WTC11 (cell line): ENCODE results near the gene ACSL1. TPM values are rescaled to one million over a fixed set of nuclear protein-coding genes. Genes with fewer than 3 reads are reported as not detected.
A peak's percentile ranks its signal among the peaks of the same experiment; 100 is the strongest.
"Not testable (repeated sequence)": the region's sequence is repeated elsewhere in the genome, so short reads cannot be mapped to it uniquely, and the experiment has no call there.

Experiments used
- ATAC-seq: fragments of 200-7000 bp; cut with Tn5 transposase; 2 replicates; pipeline ENCODE4 v1.10.0; 2021; ENCODE audit warnings: mild to moderate bottlenecking, moderate library complexity
- CTCF ChIA-PET: fragments of 300-600 bp; sonication (Branson Sonifier 250); formaldehyde crosslinking; loops from one replicate; lab custom pipeline; 2021; ENCODE audit warnings: antibody characterized with exemption; lab: Charles Lee
- POLR2A ChIA-PET: fragments of 350-600 bp; sonication (Branson Sonifier 250); formaldehyde crosslinking; loops from one replicate; lab custom pipeline; 2021; ENCODE audit warnings: antibody characterized with exemption; lab: Charles Lee
- DNase-seq: peaks from one replicate; pipeline ENCODE4 v3.0.0; 2021; ENCODE audit warnings: low spot score
- H3K27ac Mint-ChIP-seq: 2 replicates; pipeline ENCODE4 v1.8.0; 2021; ENCODE audit warnings: mixed read lengths
- H3K27me3 Mint-ChIP-seq: 2 replicates; pipeline ENCODE4 v1.8.0; 2021; ENCODE audit warnings: low read depth, mild to moderate bottlenecking, moderate library complexity, mixed read lengths
- H3K36me3 Mint-ChIP-seq: 2 replicates; pipeline ENCODE4 v1.8.0; 2021; ENCODE audit warnings: mixed read lengths
- H3K4me1 Mint-ChIP-seq: 2 replicates; pipeline ENCODE4 v1.8.0; 2022; ENCODE audit warnings: mixed read lengths
- H3K4me3 Mint-ChIP-seq: 2 replicates; pipeline ENCODE4 v1.8.0; 2021; ENCODE audit warnings: mild to moderate bottlenecking, moderate library complexity, mixed read lengths
- H3K9me3 Mint-ChIP-seq: 2 replicates; pipeline ENCODE4 v1.8.0; 2021; ENCODE audit warnings: mixed read lengths
- ERG ChIP-seq: fragments of 250-450 bp; sonication (Bioruptor Pico); IDR thresholded peaks from 2 replicates; pipeline ENCODE4 v1.8.0; 2021; ENCODE audit warnings: mild to moderate bottlenecking
- ESRRA ChIP-seq: sonication (generic); formaldehyde crosslinking; IDR thresholded peaks from 2 replicates; pipeline ENCODE4 v1.8.1; 2022; ENCODE audit warnings: mild to moderate bottlenecking, missing genetic modification reagents, borderline replicate concordance
- FOXJ3 ChIP-seq: sonication (generic); formaldehyde crosslinking; IDR thresholded peaks from 2 replicates; pipeline ENCODE4 v1.9.0; 2021; ENCODE audit warnings: missing genetic modification reagents, mild to moderate bottlenecking, borderline replicate concordance
- FOXP1 ChIP-seq: sonication (generic); formaldehyde crosslinking; IDR thresholded peaks from 2 replicates; pipeline ENCODE4 v1.8.0; 2022; ENCODE audit warnings: missing genetic modification reagents, mild to moderate bottlenecking, moderate library complexity, borderline replicate concordance
- IRF1 ChIP-seq: sonication (generic); formaldehyde crosslinking; IDR thresholded peaks from 2 replicates; pipeline ENCODE4 v1.8.0; 2023; ENCODE audit warnings: missing genetic modification reagents
- IRF2 ChIP-seq: sonication (generic); formaldehyde crosslinking; IDR thresholded peaks from 2 replicates; pipeline ENCODE4 v1.8.0; 2022; ENCODE audit warnings: low read depth, missing genetic modification reagents, borderline replicate concordance
- JUN ChIP-seq: sonication (generic); formaldehyde crosslinking; IDR thresholded peaks from 2 replicates; pipeline ENCODE4 v1.8.0; 2023; ENCODE audit warnings: mild to moderate bottlenecking, missing genetic modification reagents
- KAT7 ChIP-seq: sonication (generic); formaldehyde crosslinking; IDR thresholded peaks from 2 replicates; pipeline ENCODE4 v1.8.1; 2023; ENCODE audit warnings: missing genetic modification reagents, mild to moderate bottlenecking, borderline replicate concordance
- NFYB ChIP-seq: sonication (generic); formaldehyde crosslinking; conservative IDR thresholded peaks from 2 replicates; pipeline ENCODE4 v1.8.0; 2022; ENCODE audit warnings: low read depth, missing genetic modification reagents
- PRRX2 ChIP-seq: fragments of 250-450 bp; sonication (Bioruptor Pico); IDR thresholded peaks from 2 replicates; pipeline ENCODE4 v1.8.0; 2021; ENCODE audit warnings: mild to moderate bottlenecking
- TP53 ChIP-seq: sonication (generic); formaldehyde crosslinking; IDR thresholded peaks from 2 replicates; pipeline ENCODE4 v1.8.1; 2023; ENCODE audit warnings: mild to moderate bottlenecking, missing genetic modification reagents
- ZNF232 ChIP-seq: sonication (generic); formaldehyde crosslinking; IDR thresholded peaks from 2 replicates; pipeline ENCODE4 v1.8.0; 2022; ENCODE audit warnings: mild to moderate bottlenecking, missing genetic modification reagents
- total RNA-seq: library from RNA; stranded (reverse); gene quantifications from 3 replicates; pipeline ENCODE4 v1.2.3, GENCODE V29; 2021
- TF ChIP-seq, protein P1 (sequence below): sonication (generic); formaldehyde crosslinking; conservative IDR thresholded peaks from 2 replicates; pipeline ENCODE4 v1.8.1; 2023; ENCODE audit warnings: mild to moderate bottlenecking, low read depth, missing genetic modification reagents, moderate library complexity
- TF ChIP-seq, protein P2 (sequence below): sonication (generic); formaldehyde crosslinking; IDR thresholded peaks from 2 replicates; pipeline ENCODE4 v1.8.0; 2022; ENCODE audit warnings: mild to moderate bottlenecking, missing genetic modification reagents
- TF ChIP-seq, protein P3 (sequence below): fragments of 250-450 bp; sonication (Bioruptor Pico); IDR thresholded peaks from 2 replicates; pipeline ENCODE4 v1.9.0; 2021; ENCODE audit warnings: moderate library complexity, mild to moderate bottlenecking, inconsistent platforms, borderline replicate concordance
- TF ChIP-seq, protein P4 (sequence below): sonication (generic); formaldehyde crosslinking; IDR thresholded peaks from 2 replicates; pipeline ENCODE4 v1.8.0; 2022; ENCODE audit warnings: mild to moderate bottlenecking, missing genetic modification reagents
- TF ChIP-seq, protein P5 (sequence below): sonication (generic); formaldehyde crosslinking; IDR thresholded peaks from 2 replicates; pipeline ENCODE4 v1.8.1; 2022; ENCODE audit warnings: mild to moderate bottlenecking, moderate library complexity, missing genetic modification reagents
- TF ChIP-seq, protein P6 (sequence below): sonication (generic); formaldehyde crosslinking; IDR thresholded peaks from 2 replicates; pipeline ENCODE4 v1.8.1; 2023; ENCODE audit warnings: mild to moderate bottlenecking, moderate library complexity, missing genetic modification reagents
- TF ChIP-seq, protein P7 (sequence below): sonication (generic); formaldehyde crosslinking; IDR thresholded peaks from 2 replicates; pipeline ENCODE4 v1.8.0; 2022; ENCODE audit warnings: mild to moderate bottlenecking, missing genetic modification reagents

The ACSL1 gene
- total RNA-seq, 1 experiment from 2014 or later: 6.6 TPM

- no peak overlapping the region for H3K27ac Mint-ChIP-seq
- ATAC-seq (no peak; the same call in 1 of the 2 replicates), DNase-seq (no peak)
- peaks cover 24% of the 10 kb centered on the region for H3K27me3 Mint-ChIP-seq
- H3K4me3 Mint-ChIP-seq: no peak overlapping the region
- H3K4me1 Mint-ChIP-seq: peaks cover 11% of the 10 kb centered on the region
- ChIA-PET CTCF (interaction anchor here (1.4 kb wide), 1 partner anchor 264 kb away, joined by 3 read pairs; no protein-coding TSS in a partner anchor), POLR2A (no interaction called here)
- TF ChIP-seq, protein P1, sequence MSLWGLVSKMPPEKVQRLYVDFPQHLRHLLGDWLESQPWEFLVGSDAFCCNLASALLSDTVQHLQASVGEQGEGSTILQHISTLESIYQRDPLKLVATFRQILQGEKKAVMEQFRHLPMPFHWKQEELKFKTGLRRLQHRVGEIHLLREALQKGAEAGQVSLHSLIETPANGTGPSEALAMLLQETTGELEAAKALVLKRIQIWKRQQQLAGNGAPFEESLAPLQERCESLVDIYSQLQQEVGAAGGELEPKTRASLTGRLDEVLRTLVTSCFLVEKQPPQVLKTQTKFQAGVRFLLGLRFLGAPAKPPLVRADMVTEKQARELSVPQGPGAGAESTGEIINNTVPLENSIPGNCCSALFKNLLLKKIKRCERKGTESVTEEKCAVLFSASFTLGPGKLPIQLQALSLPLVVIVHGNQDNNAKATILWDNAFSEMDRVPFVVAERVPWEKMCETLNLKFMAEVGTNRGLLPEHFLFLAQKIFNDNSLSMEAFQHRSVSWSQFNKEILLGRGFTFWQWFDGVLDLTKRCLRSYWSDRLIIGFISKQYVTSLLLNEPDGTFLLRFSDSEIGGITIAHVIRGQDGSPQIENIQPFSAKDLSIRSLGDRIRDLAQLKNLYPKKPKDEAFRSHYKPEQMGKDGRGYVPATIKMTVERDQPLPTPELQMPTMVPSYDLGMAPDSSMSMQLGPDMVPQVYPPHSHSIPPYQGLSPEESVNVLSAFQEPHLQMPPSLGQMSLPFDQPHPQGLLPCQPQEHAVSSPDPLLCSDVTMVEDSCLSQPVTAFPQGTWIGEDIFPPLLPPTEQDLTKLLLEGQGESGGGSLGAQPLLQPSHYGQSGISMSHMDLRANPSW (CRISPR knock-in tag): no peak
- TF ChIP-seq FOXJ3 (CRISPR knock-in tag) (no peak), KAT7 (CRISPR knock-in tag) (no peak), IRF2 (CRISPR knock-in tag) (no peak), FOXP1 (CRISPR knock-in tag) (peak; percentile 59)
- peaks cover 35% of the 10 kb centered on the region for H3K36me3 Mint-ChIP-seq
- H3K9me3 Mint-ChIP-seq: peaks cover 35% of the 10 kb centered on the region
Measured at GRCh38 chr4:184740980-184741391, 84.8 kb downstream of the ACSL1 start.

DNA sequence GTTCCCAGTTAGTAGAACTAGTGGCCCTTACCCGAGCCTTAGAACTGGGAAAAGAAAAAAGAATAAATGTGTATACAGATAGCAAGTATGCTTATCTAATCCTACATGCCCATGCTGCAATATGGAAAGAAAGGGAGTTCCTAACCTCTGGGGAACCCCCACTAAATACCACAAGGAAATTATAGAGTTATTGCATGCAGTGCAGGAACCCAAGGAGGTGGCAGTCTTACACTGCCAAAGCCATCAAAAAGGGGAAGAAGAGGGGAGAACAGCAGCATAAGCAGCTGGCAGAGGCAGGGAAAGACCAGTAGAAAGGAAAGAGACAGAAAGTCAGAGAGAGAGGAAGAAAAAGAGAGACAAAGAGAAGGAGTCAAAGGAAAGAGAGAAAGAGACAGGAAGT lies 86.2 kb downstream of the ACSL1 start:
- Mint-ChIP-seq H3K4me1 (peaks cover 15% of the 10 kb centered on the region), H3K36me3 (peaks cover 35% of the 10 kb centered on the region), H3K27me3 (peaks cover 24% of the 10 kb centered on the region), H3K9me3 (peaks cover 35% of the 10 kb centered on the region)
- ATAC-seq, H3K4me3 Mint-ChIP-seq, POLR2A ChIA-PET, H3K27ac Mint-ChIP-seq, CTCF ChIA-PET, DNase-seq: not testable (repeated sequence)

GRCh38 chr4:184734758-184735157 lies 91.0 kb downstream of the ACSL1 start:
- peaks cover 11% of the 10 kb centered on the region for H3K27me3 Mint-ChIP-seq
- POLR2A ChIA-PET: interaction anchor here (0.8 to 2.2 kb wide), 7 partner anchors 12 to 447 kb away, joined by 3 to 16 read pairs (median 8); partner anchors contain the start of genes CASP3, IRF2 and PRIMPOL
- H3K27ac Mint-ChIP-seq: 0 out of 2 replicates have a peak overlapping the region, but pooled peaks have one; percentile 32
- ATAC-seq (no peak), DNase-seq (no peak)
- peaks cover 13% of the 10 kb centered on the region for H3K9me3 Mint-ChIP-seq
- H3K36me3 Mint-ChIP-seq: peaks cover 18% of the 10 kb centered on the region
- H3K4me1 Mint-ChIP-seq: peaks cover 36% of the 10 kb centered on the region
- CTCF ChIA-PET: interaction anchor here (0.6 to 2.2 kb wide), 11 partner anchors 11 to 471 kb away, joined by 4 to 20 read pairs (median 7); partner anchors contain the start of genes CASP3, PRIMPOL and SLC25A4
- H3K4me3 Mint-ChIP-seq: peak overlapping the region; percentile 91
- TF ChIP-seq, protein P2, sequence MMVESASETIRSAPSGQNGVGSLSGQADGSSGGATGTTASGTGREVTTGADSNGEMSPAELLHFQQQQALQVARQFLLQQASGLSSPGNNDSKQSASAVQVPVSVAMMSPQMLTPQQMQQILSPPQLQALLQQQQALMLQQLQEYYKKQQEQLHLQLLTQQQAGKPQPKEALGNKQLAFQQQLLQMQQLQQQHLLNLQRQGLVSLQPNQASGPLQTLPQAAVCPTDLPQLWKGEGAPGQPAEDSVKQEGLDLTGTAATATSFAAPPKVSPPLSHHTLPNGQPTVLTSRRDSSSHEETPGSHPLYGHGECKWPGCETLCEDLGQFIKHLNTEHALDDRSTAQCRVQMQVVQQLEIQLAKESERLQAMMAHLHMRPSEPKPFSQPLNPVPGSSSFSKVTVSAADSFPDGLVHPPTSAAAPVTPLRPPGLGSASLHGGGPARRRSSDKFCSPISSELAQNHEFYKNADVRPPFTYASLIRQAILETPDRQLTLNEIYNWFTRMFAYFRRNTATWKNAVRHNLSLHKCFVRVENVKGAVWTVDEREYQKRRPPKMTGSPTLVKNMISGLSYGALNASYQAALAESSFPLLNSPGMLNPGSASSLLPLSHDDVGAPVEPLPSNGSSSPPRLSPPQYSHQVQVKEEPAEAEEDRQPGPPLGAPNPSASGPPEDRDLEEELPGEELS (CRISPR knock-in tag): no peak
- TF ChIP-seq ERG: no peak
- TF ChIP-seq, protein P3, sequence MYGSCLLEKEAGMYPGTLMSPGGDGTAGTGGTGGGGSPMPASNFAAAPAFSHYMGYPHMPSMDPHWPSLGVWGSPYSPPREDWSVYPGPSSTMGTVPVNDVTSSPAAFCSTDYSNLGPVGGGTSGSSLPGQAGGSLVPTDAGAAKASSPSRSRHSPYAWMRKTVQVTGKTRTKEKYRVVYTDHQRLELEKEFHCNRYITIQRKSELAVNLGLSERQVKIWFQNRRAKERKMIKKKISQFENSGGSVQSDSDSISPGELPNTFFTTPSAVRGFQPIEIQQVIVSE (CRISPR knock-in tag): no peak
- TF ChIP-seq PRRX2 (CRISPR knock-in tag): no peak
- no peak for TF ChIP-seq ZNF232
- TF ChIP-seq, protein P4, sequence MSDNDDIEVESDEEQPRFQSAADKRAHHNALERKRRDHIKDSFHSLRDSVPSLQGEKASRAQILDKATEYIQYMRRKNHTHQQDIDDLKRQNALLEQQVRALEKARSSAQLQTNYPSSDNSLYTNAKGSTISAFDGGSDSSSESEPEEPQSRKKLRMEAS (CRISPR knock-in tag): no peak
- no peak for TF ChIP-seq IRF1 (CRISPR knock-in tag)
- TF ChIP-seq TP53 (CRISPR knock-in tag): no peak
- TF ChIP-seq, protein P5, sequence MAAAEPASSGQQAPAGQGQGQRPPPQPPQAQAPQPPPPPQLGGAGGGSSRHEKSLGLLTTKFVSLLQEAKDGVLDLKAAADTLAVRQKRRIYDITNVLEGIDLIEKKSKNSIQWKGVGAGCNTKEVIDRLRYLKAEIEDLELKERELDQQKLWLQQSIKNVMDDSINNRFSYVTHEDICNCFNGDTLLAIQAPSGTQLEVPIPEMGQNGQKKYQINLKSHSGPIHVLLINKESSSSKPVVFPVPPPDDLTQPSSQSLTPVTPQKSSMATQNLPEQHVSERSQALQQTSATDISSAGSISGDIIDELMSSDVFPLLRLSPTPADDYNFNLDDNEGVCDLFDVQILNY (CRISPR knock-in tag): no peak
- TF ChIP-seq ESRRA (CRISPR knock-in tag): no peak
- TF ChIP-seq NFYB: no peak
- no peak for TF ChIP-seq JUN (CRISPR knock-in tag)
- TF ChIP-seq, protein P6, sequence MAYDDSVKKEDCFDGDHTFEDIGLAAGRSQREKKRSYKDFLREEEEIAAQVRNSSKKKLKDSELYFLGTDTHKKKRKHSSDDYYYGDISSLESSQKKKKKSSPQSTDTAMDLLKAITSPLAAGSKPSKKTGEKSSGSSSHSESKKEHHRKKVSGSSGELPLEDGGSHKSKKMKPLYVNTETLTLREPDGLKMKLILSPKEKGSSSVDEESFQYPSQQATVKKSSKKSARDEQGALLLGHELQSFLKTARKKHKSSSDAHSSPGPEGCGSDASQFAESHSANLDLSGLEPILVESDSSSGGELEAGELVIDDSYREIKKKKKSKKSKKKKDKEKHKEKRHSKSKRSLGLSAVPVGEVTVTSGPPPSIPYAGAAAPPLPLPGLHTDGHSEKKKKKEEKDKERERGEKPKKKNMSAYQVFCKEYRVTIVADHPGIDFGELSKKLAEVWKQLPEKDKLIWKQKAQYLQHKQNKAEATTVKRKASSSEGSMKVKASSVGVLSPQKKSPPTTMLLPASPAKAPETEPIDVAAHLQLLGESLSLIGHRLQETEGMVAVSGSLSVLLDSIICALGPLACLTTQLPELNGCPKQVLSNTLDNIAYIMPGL (CRISPR knock-in tag): no peak
- TF ChIP-seq, protein P7, sequence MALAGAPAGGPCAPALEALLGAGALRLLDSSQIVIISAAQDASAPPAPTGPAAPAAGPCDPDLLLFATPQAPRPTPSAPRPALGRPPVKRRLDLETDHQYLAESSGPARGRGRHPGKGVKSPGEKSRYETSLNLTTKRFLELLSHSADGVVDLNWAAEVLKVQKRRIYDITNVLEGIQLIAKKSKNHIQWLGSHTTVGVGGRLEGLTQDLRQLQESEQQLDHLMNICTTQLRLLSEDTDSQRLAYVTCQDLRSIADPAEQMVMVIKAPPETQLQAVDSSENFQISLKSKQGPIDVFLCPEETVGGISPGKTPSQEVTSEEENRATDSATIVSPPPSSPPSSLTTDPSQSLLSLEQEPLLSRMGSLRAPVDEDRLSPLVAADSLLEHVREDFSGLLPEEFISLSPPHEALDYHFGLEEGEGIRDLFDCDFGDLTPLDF (CRISPR knock-in tag): no peak
